Right ventricle myocardium inferior (tissue), 1 donor: Measurements from ENCODE around the gene SLC12A7. TPM values are rescaled to one million over a fixed set of nuclear protein-coding genes. Genes with fewer than 3 reads are reported as not detected.

ENCODE experiments used
- ATAC-seq: fragments of 200-7000 bp; cut with Tn5 transposase; one replicate; pipeline ENCODE4 v1.9.1; 2020; ENCODE audit warnings: mild to moderate bottlenecking, moderate library complexity
- DNase-seq: peaks from one replicate; pipeline ENCODE4 v3.0.0; 2021; ENCODE audit errors: missing footprints
- intact Hi-C: fragments of 100-400 bp; cut with DNase I; formaldehyde crosslinking; loops from one replicate; pipeline ENCODE4 v1.11.0; 2022
- total RNA-seq: library from RNA; stranded (reverse); fragmentation: NEBNext Ultra II Directional; extraction: Animal tissue kit (Norgen Biotek cat#: 25700); gene quantifications from one replicate; pipeline ENCODE4 v1.2.1, GENCODE V29; 2021
- donor health status: DM: no; HTN: yes; CAD: no; lungs with severe emphysema.

The SLC12A7 gene
- total RNA-seq, 1 donor from 2014 or later, result 179 TPM

DNA sequence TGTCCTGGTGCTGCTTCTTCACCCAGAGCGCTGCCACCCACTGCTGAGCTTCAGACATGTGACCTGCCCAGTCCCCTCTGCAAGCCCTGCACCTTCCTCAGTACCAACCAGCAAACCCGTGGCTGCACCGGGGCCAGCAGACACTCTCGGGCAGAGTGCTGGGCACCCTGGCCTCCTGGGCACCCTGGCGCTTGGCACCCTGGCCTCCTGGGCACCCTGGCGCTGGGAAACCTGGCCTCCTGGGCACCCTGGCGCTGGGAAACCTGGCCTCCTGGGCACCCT is 31.7 kb upstream of the SLC12A7 start:
- ATAC-seq (no peak), DNase-seq (peak; percentile 54)
- intact Hi-C loops, result no loop called here

DNA sequence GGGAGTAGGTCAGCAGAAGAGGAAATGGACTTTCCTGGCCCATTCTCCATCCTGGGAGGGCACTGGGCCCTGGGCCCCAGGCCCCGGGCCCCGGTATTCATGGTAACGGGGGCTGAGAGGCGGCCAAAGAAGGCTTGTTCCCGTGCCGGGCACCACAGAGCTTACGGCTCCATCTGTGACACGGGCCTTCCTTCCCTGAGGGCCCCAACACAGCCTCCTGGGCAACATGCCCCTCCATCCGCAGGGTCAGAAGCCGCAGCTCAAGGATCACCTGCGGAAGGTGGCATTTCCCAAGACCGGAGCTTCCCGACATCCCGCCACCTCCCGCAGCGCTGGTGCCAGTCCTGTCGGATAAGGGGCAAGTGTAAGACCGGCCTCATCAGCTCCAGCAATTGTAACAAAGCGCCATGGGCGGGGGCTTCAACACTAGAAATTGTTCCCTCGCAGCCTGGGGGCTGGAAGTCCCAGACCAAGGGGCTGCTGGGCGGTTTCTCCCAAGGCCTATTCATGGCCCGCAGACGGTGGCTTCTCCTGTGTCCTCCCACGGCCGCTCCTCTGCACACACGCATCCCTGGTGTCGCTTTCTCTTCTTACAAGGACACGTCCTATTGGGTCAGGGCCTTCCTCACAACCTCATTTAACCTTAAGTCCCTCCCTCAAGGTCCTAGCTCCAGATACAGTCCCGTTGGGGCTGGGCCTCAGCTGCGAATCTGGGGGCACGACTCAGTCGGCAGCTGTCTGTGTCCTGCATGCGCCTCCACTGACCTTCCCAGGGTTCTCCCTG is 31.2 kb upstream of the SLC12A7 start:
- intact Hi-C loops, result no loop called here
- DNase-seq, result peak; percentile 44
- ATAC-seq, result no peak

DNA sequence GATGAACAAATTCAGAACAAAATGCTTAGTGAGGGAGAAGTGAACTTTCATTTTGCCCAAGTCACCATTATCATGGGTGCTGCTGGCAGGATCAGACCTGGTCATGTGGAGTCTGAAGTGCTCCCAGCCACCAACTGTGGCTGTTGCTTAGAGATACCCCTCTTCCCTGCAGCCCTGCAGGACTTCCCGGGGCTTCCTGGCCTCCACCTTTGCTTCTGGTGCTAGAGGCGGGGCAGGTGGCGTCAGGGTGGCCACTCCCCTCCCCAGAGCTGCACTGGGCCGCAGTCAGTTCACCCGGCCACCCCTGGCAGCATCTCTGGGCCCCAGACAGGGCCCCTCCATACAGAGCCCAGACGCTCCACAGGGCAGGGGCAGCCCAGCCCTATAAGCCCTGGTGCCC is 30.0 kb upstream of the SLC12A7 start:
- intact Hi-C loops, result loop anchor here (2.0 kb wide), 2 partner anchors 49 to 137 kb away; no protein-coding TSS in a partner anchor
- ATAC-seq, result no peak
- DNase-seq, result peak; percentile 15

DNA sequence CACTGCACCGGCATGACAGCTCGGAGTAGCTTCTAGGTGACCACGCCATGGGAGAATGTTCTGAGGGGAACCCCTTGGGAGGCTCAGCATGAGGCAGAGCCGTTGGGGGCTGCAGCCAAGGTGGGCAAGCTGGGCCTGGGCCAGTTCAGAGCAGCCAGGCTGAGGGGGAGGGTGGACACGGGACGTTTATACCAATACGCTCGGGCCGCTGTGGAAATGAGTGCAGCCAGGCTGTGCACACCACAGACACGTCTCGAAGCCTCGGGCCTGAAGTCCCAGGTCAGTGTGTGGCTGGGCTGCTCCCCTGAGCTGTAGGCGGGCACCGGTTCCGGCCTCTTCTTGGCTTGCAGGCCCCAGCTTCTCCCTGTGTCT is 28.9 kb upstream of the SLC12A7 start:
- intact Hi-C loops, result loop anchor here (2.0 kb wide), 2 partner anchors 48 to 136 kb away; no protein-coding TSS in a partner anchor
- ATAC-seq, result peak; percentile 24
- no peak for DNase-seq

DNA sequence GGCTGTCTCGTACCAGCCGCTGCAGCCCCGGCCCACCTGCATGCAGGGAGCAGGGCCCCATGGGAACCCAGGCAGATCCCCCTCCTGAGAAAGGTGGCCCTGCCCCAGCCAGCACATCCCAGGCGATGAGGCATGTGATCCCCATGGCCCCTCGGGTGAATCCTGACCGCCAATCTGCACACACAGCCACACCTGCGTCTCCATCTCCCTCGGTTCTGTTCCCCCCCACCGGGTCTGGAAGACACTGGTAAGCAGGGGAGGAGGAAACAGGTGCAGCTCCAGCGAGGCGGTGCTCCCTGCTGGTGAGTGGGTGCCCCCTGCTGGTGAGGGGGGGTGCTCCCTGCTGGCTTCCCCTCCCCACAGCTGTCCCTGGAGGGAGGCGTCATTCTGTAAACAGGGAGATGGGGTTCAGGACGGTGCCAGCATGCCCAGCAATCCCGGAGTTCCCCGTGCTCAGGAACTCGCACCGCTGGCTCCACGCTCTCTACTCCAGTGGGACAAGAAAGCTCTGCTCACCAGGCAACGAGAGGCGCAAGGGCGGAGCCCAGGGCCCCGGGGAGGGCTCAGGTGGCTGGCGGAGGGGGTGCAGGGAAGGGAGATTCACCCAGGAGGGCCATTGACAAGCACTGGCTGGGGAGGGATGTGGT is 28.4 kb upstream of the SLC12A7 start:
- ATAC-seq (peak; percentile 85), DNase-seq (peak; percentile 81)

DNA sequence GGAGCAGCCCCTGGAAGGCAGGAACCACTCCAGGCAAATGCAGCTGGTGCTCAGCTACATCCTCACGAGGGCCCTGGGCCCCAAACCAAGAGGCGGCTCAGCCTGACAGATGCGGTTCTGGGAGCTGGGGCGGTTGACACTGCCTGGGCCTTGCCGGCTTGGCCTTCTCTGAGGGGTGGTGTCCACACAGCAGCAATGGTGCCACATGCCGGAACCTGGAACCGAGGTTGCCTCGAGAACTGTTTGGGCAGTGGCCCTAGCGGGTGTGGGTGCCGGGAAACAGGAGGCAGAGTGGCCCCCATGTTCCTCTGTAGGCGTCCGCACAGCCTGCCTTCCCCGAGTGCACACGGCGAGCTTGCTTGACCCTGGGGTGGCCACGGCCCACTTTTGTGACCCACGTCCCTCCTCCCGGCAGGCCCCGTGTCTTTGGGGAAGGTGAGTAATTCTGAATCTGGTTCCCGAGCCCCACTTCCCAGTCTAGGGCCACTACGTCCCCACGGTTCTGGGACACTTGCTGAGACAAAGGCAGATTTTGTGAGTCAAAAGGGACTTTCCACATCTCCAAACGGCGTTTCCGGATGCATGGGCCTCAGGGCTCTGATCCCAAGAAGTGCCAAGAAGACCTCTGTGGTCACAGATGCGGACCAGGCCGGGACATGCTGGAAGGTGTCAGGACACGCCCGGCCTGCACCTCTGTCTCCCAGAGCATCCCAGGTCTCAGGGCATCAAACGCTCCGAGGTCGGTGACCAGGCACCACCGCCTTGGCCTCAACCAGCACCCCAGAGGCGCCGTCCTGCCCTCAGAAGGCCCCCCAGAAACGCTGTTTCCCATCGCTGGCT is 27.7 kb upstream of the SLC12A7 start:
- peak; percentile 66 for DNase-seq
- intact Hi-C loops, result loop anchor here (2.0 kb wide), 2 partner anchors 47 to 135 kb away; no protein-coding TSS in a partner anchor
- no peak for ATAC-seq

More for the DNA sequence above, 28.4 kb upstream of the SLC12A7 start:
- intact Hi-C loops, result loop anchor here (2.0 kb wide), 2 partner anchors 47 to 135 kb away; no protein-coding TSS in a partner anchor

DNA sequence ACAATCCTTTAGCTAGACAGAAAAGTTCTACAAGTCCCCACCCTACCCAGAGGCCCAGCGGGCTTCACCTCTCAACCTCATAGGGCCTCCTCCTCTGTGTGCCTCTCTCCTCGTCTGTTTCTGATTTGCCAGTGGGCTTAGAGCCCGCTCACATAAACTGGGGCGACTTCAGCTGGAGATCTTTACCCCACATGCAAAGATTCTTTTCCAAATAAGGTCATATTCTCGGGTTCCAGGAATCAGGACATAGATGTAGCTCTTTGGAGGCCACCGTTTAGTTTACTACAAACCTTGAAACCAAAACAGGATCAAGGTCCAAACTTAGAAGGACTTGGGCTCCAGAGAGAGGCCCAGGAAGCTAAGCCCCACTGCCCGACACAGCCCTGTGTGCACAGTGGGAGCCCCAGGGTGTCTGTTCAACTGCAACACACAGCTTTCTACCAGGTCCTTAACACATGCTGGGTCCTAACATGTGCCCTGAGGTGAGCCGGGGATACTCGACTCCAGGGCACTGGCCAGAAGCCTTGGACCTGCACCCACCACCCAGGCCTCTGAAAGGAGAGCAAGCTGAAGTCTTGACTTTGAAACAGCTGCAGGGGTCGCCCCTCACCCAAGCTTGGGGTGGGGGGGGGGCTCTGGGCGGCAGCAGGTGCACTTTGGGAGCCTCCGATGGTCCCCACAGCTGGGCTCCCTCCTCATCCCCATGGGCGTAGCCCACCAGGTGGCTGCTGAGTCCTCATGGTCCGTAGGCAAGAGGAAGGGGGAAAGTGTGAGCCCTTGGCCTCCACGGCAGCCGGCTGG is 26.8 kb upstream of the SLC12A7 start:
- ATAC-seq (no peak), DNase-seq (peak; percentile 50)
- intact Hi-C loops, result no loop called here

DNA sequence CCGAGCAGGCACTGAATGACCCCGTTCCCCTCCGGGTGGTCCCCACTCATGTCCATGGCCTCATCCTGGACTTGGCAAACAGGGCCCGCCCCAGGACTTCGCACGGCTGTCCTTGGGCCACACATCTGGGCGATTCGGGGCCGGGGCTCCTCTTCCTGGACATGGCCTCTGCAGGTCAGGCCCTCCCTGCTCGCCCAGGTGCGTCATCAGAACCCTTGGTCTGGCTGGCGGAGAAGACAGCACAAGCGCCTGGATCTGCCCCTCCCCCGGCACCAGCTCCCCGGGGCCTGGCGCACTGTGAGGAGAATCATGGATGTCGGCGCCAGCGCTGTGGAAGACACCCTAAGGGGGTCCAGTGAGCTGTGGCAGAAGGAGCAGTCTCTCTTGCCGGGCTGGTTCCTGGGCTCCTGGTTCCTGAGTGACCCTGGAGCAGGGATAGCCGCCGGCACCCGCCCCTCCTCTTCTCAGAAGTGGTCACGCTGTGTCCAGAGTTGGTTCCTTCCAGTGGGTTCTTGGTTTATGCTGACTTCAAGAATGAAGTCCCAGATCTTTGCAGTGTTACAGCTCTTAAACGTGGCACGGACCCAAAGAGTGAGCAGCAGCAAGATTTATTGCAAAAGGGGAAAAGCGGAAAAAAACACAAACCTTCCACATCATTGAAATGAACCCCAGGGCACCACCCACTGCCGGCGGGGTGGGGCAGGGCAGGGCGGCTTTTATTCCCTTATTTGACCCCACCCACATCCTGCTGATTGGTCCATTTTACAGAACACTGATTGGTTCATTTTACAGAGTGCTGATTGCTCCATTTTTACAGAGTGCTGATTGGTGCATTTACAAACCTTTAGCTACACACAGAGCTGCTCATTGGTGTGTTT is 25.9 kb upstream of the SLC12A7 start:
- ATAC-seq (no peak), DNase-seq (peak; percentile 76)
- intact Hi-C loops, result no loop called here

DNA sequence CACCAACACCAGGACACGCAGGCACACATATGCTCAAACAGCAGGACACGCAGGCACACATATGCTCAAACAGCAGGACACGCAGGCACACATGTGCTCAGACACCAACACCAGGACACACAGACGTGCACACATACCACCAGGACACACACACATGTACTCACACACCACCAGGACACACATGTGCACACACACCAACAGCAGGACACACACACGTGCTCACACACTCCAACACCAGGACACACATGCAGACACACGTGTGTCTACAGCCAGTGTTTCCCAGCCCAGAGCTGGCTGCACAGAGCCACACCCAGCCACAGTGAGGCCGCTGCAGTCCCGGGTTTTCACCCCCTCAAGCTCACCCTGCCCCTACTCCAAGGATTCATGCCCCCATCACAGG is 25.0 kb upstream of the SLC12A7 start:
- intact Hi-C loops, result no loop called here
- DNase-seq, result no peak
- ATAC-seq, result no peak

DNA sequence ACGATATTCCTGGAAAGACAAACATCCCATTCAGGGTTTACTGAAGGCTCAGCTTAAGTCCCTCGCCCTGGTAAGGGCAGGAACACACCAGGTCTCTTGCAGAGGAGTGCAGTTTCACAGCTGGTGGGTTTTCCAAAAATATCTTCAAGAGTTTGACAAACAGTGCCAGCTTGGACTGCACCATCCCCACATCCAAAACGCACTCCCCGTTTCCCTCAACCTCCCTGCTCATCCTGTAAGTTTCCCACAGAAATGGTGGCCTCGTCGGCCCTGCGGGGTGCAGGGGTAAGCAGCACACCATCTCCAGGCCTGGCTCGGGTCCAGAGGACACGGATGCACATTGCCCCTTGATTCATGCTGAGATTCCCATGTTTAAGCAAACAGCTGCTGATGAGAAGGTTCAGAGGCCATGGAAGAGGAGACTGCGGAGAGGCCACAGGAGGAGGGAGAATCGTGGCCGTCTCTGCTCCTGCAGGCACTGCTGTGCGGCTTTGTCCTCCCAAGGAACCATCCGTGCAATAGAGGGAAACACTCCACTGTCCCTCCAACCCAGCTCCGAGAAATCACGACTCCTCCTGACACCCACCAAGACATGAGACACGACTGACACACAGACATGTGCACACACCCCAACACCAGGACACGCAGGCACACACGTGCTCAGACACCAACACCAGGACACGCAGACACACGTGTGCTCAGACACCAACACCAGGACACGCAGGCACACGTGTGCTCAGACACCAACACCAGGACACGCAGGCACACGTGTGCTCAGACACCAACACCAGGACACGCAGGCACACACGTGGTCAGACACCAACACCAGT is 24.0 kb upstream of the SLC12A7 start:
- intact Hi-C loops, result no loop called here

DNA sequence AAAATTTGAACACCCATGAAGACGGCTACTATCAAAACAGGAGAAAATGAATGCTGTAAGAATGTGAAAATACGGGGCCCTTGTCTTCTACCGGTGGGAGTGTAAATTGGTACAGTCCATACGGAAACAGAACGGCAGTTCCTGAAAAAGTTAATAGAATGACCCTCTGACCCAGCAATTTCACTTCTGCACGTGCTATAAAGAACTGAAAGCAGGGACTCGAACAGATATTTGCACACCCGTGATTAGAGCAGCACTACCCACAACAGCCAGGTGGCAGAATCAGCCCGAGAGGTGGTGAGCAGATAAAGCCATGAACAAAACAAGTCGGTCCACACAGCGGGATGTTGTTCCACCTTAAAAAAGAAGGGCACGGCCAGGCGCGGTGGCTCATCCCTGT is 22.6 kb upstream of the SLC12A7 start:
- ATAC-seq (no peak), DNase-seq (peak; percentile 57)

More for the DNA sequence above, 24.0 kb upstream of the SLC12A7 start:
- ATAC-seq (no peak), DNase-seq (peak; percentile 53)

DNA sequence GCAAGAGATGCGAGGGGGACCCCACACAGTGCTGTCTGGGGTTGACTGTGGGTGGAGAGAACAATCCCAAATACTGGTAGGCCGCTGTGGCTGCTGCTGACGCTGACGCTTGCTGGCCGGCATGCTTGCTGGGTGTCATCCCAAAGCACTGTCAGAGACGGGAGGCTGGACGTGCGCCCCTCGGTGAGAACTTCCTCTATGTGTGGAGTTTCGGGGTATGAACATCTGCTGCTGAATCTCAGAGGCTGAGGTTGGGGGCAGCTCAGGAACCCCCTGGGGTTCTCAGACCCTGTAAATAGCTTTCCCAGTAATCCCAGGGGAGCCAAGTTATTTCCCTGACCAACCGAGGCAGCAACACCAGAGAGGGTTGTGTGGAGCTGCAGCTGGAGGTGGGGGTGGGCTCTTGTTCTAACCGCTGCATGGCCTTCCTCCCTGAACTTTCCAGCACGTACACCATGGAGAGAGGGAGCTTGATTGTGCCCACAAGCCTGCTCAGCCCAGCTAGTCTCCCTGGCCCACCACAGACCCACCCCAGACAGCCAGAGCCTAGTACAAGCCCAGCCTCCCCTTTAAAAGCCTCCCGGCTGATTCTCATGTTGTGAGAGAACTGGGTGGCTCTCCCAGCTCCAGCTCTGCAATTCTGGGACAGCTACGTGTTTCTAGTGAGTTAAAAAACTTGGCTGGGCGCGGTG is 21.8 kb upstream of the SLC12A7 start:
- intact Hi-C loops, result loop anchor here (5.0 kb wide), 1 partner anchor 81 kb away; no protein-coding TSS in a partner anchor
- ATAC-seq (no peak), DNase-seq (peak; percentile 65)

More for the DNA sequence above, 22.6 kb upstream of the SLC12A7 start:
- intact Hi-C loops, result loop anchor here (5.0 kb wide), 1 partner anchor 82 kb away; no protein-coding TSS in a partner anchor

DNA sequence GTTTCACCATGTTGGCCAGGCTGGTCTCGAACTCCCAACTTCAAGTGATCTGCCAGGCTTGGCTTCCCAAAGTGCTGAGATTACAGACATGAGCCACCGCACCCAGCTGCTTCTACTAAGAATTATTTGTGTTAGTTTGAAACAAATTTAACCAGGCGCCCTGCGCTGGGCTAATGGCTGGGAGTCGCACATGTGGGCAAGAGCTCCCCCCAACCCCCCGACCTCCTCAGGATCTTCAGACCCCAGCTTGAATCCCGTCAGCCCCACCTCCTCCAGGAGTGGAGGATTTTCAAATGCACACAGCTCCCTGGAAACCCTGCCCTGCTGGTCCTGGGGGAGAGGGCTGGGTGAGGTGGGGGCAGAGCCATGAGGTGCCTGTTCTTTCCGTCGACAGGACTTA is 21.2 kb upstream of the SLC12A7 start:
- DNase-seq (no peak), ATAC-seq (no peak)
- intact Hi-C loops, result loop anchor here (5.0 kb wide), 1 partner anchor 81 kb away; no protein-coding TSS in a partner anchor

DNA sequence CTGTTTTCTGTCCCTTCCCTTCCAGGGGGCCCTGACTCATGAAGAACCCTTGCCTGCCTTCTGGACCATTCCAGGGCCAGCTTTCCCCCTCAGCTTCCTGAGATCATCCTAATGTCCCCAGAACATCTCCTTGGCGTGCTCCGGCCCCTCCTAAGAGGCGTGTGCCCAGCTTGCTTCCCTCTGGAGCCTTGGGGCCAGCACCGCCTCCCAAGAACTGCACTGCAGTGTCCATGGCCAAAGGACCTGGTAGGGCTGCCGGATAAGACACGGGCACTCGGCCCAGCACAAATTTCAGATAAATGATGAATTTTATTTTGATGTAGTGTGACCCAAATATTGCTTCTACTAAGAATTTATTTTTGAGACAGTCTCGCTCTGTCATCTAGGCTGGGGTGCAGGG is 20.7 kb upstream of the SLC12A7 start:
- intact Hi-C loops, result loop anchor here (5.0 kb wide), 1 partner anchor 80 kb away; no protein-coding TSS in a partner anchor
- DNase-seq (no peak), ATAC-seq (peak; percentile 45)

DNA sequence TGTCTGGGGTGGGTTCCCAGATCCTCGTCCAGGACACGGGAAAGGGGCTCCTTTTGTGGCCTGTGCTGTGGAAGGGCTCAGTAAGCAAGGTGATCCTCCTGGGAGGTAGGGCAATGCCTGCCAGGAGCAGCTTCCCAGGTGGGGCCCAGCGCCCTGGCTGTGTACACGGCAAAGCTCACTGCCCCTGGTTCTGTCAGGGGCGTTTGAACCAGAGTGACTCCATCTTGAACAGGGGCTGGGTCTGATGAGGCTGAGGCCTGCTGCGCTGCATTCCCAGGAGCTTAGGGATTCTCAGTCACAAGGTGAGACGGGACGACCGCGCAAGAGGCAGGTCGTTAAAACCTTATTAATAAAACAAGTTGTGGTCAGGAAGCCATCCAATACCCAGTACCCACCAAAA is 19.9 kb upstream of the SLC12A7 start:
- no peak for DNase-seq
- intact Hi-C loops, result loop anchor here (5.0 kb wide), 1 partner anchor 79 kb away; no protein-coding TSS in a partner anchor
- ATAC-seq, result no peak

DNA sequence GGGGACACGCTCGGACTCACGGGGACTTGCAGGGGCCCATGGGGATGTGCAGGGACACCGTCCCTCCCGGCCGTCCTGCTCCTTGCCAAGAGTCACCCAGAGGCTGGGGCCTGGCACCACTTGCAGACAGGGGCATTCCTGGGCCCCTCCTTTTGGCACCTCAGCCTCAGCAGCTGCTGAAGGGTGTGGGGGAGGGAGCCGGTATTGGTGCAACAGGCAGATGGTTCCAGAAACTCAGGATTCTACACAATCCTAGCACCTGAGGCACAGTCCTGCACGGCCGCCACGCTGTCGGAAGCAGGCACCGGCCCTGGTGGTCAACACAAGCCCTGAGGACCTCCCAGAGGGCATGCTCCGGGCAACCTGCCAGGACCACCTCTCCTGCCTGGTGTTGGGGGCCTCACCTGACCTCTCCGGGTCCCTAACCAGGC is 19.3 kb upstream of the SLC12A7 start:
- peak; percentile 19 for ATAC-seq
- no peak for DNase-seq
- intact Hi-C loops, result loop anchor here (5.0 kb wide), 1 partner anchor 79 kb away; no protein-coding TSS in a partner anchor
